ENCODE results near the gene ARID3A.

The ARID3A gene

GRCh38 chr19:961866-962620, 36.2 kb downstream of the ARID3A start:
- DNase-seq (ENCODE audit: low read depth, low spot score), result no peak

- no peak for DNase-seq (ENCODE audit: low read depth, low spot score)
Observed at GRCh38 chr19:962683-963400, 37.0 kb downstream of the ARID3A start.

- DNase-seq (ENCODE audit: low read depth, low spot score), result no peak
Observed at GRCh38 chr19:963486-963951, 37.7 kb downstream of the ARID3A start.

- no peak for DNase-seq (ENCODE audit: low read depth, low spot score)
Observed at GRCh38 chr19:964116-964520, 38.3 kb downstream of the ARID3A start.

GRCh38 chr19:964761-965694, 39.2 kb downstream of the ARID3A start:
- no peak for DNase-seq (ENCODE audit: low read depth, low spot score)

GRCh38 chr19:966485-967088, 40.8 kb downstream of the ARID3A start:
- DNase-seq (ENCODE audit: low read depth, low spot score), result no peak

GRCh38 chr19:970695-971094, 44.9 kb downstream of the ARID3A start:
- no peak for DNase-seq (ENCODE audit: low read depth, low spot score)

- no peak for DNase-seq (ENCODE audit: low read depth, low spot score)
Observed at GRCh38 chr19:971795-972194, 46.0 kb downstream of the ARID3A start.

- no peak for DNase-seq (ENCODE audit: low read depth, low spot score)
Observed at GRCh38 chr19:972281-972680, 46.4 kb downstream of the ARID3A start.

GRCh38 chr19:973726-974563, 48.1 kb downstream of the ARID3A start:
- DNase-seq (ENCODE audit: low read depth, low spot score), result no peak

- DNase-seq (ENCODE audit: low read depth, low spot score), result no peak
Observed at GRCh38 chr19:974564-975257, 48.9 kb downstream of the ARID3A start.

- DNase-seq (ENCODE audit: low read depth, low spot score), result no peak
Observed at GRCh38 chr19:976476-976875, 50.6 kb downstream of the ARID3A start.

- DNase-seq (ENCODE audit: low read depth, low spot score), result no peak
Observed at GRCh38 chr19:977058-977464, 51.2 kb downstream of the ARID3A start.

- no peak for DNase-seq (ENCODE audit: low read depth, low spot score)
Observed at GRCh38 chr19:979318-979741, 53.5 kb downstream of the ARID3A start.

- no peak for DNase-seq (ENCODE audit: low read depth, low spot score)
Observed at GRCh38 chr19:980133-980998, 54.5 kb downstream of the ARID3A start.

- peak; percentile 86 for DNase-seq (ENCODE audit: low read depth, low spot score)
Observed at GRCh38 chr19:982567-983170, 56.8 kb downstream of the ARID3A start.

GRCh38 chr19:984165-984967, 58.5 kb downstream of the ARID3A start, which contains the start of gene WDR18:
Gene WDR18 (plus strand): TSS chr19:984345. CDS start chr19:984354, 9 bp downstream.
- DNase-seq (ENCODE audit: low read depth, low spot score), result peak; percentile 96

GRCh38 chr19:986083-986482, 60.2 kb downstream of the ARID3A start:
- no peak for DNase-seq (ENCODE audit: low read depth, low spot score)
